NCI-H526 treated with DMSO at 0.1 percent for 48 hours (cell line): Measurements from ENCODE around the gene PDCD5.
"Not testable (repeated sequence)": the region's sequence is repeated elsewhere in the genome, so short reads cannot be mapped to it uniquely, and the experiment has no call there.

Experiments used
- DNase-seq: peaks from one replicate; lab custom pipeline; 2025; lab: John Stamatoyannopoulos, UW

The PDCD5 gene

GRCh38 chr19:32580901-32581704, at the start of gene PDCD5:
TSS of gene PDCD5 (plus strand) at chr19:32581190. CDS start at chr19:32581262, 72 bp downstream.
- DNase-seq: peak; percentile 94

- no peak for DNase-seq
These were observed 48.8 kb upstream of the PDCD5 start for GRCh38 chr19:32532233-32532632.

- DNase-seq: no peak
These were observed 43.4 kb upstream of the PDCD5 start for GRCh38 chr19:32537580-32537979.

GRCh38 chr19:32539240-32539916, 41.6 kb upstream of the PDCD5 start:
- DNase-seq: no peak

- no peak for DNase-seq
These were observed 40.4 kb upstream of the PDCD5 start for GRCh38 chr19:32540621-32541020.

- DNase-seq: not testable (repeated sequence)
These were observed 39.6 kb upstream of the PDCD5 start for GRCh38 chr19:32541376-32541775.

GRCh38 chr19:32542477-32543108, 38.4 kb upstream of the PDCD5 start:
- no peak for DNase-seq

- DNase-seq: no peak
These were observed 37.7 kb upstream of the PDCD5 start for GRCh38 chr19:32543115-32543900.

GRCh38 chr19:32544917-32545316, 36.1 kb upstream of the PDCD5 start:
- DNase-seq: no peak

GRCh38 chr19:32550666-32551065, 30.3 kb upstream of the PDCD5 start:
- DNase-seq: no peak

GRCh38 chr19:32555786-32556185, 25.2 kb upstream of the PDCD5 start:
- no peak for DNase-seq

GRCh38 chr19:32558607-32559228, 22.3 kb upstream of the PDCD5 start:
- no peak for DNase-seq

- no peak for DNase-seq
These were observed 17.2 kb upstream of the PDCD5 start for GRCh38 chr19:32563761-32564160.

GRCh38 chr19:32566246-32566830, 14.7 kb upstream of the PDCD5 start:
- no peak for DNase-seq

- no peak for DNase-seq
These were observed 13.5 kb upstream of the PDCD5 start for GRCh38 chr19:32567486-32567885.

GRCh38 chr19:32570081-32570785, 10.8 kb upstream of the PDCD5 start:
- DNase-seq: peak; percentile 71

- not testable (repeated sequence) for DNase-seq
These were observed 9.4 kb upstream of the PDCD5 start for GRCh38 chr19:32571471-32572075.

GRCh38 chr19:32572700-32573491, 8.1 kb upstream of the PDCD5 start:
- not testable (repeated sequence) for DNase-seq

GRCh38 chr19:32573492-32573794, 7.5 kb upstream of the PDCD5 start:
- no peak for DNase-seq

- no peak for DNase-seq
These were observed 4.2 kb upstream of the PDCD5 start for GRCh38 chr19:32576790-32577189.
